IPS DF 19.7 (cell line): ENCODE results near the gene SPATA17.

Experiments used
- DNase-seq: peaks from one replicate; pipeline ENCODE4 v3.0.0-alpha.2; 2013; ENCODE audit warnings: low read depth, low spot score

The SPATA17 gene

DNA sequence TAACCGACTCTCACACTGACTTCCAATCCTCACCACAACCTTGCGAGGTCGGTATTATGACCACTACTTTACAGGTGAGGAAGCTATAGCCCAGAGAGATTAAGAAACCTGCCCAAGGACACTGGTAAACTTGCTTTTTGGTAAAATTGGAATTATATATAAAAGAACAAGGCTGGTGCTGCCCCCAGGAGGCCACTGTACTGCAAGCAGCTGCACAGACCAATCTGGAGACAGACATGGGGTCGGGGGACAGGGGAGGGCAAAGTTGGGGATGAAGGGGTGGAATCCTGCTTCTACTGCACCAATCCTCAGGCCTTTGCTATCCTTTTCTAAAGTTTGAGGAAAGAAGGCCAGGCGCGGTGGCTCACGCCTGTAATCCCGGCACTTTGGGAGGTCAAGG lies 280.8 kb downstream of the SPATA17 start:
- DNase-seq, result no peak

DNA sequence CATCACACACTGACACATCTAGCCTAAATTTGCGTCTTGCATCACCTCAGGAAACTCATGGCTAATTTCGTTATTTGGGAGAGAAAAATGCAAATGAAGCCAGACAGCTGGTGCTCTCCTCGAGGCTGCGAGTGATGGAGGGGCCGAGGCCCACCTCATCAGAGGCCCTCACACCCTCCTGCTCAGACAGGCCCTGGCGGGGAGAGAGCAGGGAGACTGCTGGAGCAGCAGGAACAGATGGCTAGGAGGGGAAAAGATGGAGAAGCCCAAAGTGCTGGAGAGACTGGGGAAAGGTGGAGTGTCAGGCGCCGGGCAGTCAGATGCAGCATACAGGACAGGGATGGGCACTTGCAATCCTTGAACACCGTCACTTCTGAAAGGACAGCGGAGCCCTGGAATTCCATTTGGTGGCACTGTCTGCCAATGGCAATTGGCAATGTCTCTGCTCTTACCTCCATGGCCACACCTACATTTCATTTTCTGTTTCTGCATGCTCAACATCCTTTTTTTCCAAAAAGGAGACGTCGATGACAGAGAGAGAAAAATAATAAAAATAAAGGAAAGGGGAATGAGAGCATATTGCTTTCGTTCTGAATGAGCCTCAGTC lies 286.2 kb downstream of the SPATA17 start:
- DNase-seq, result no peak

DNA sequence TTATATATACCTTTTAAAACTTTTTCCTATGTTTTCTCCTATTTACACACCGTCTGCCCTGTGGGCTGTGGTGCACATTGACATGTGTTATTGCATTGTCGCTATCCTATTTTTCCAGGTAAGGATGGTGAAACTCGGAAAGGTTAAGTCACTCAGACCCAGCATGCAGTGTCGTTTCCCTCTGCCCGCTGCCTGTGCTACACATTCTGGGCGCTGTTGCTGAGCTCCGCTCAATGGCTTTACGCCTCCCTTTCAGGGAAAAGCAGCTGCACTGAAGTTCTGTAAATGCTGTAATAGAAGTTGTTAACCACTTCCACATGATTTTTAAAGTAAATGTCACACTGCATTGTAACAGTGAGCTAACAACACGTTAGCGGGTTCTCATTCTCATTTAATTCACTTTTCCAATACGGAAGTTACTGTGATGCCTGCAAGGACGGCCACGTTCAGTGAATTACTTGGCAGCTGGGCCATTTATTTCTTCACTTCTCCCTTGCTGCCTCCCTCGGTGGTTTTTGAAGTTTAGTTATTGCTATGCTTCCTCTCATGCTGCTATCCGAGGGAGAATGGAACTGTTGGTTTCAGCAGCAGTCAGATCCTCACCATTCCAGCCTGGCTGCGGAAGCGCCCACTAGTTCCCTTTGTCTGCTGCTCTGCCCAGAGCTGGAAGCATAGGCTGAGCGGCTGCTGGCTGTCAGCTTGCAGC lies 288.7 kb downstream of the SPATA17 start:
- DNase-seq, result no peak
